ENCODE data around the gene C8G.

Gene C8G

GRCh38 chr9:136947955-136948510 is 3.0 kb downstream of the C8G start:
- no peaks in the 10 kb centered on the region for H3K27me3 ChIP-seq (ENCODE audit: control insufficient read depth in 2 of 2, insufficient read depth in 2 of 2, low read length in 2 of 2)
- peak overlapping the region in 1 of 2 donors; percentile 34 for H3K9ac ChIP-seq (ENCODE audit: low read depth in 1 of 2, low read length in 2 of 2)
- H3K27ac ChIP-seq (ENCODE audit: low read depth in 2 of 2, low read length in 2 of 2): peak overlapping the region; percentile 77 to 95
- H3K4me1 ChIP-seq (ENCODE audit: control insufficient read depth in 2 of 2, insufficient read depth in 2 of 2, low read length in 2 of 2): peaks cover 23 to 31% of the 10 kb centered on the region in 2 donors
- no peaks in the 10 kb centered on the region for H3K9me3 ChIP-seq (ENCODE audit: control insufficient read depth in 2 of 2, low read length in 2 of 2)
- H3K36me3 ChIP-seq (ENCODE audit: control insufficient read depth in 2 of 2, insufficient read depth in 2 of 2, low read length in 2 of 2): no peaks in the 10 kb centered on the region
- no peak overlapping the region for H3K4me3 ChIP-seq (ENCODE audit: low read length in 2 of 2)

GRCh38 chr9:136949239-136949816 is 4.3 kb downstream of the C8G start:
- Histone ChIP-seq H3K4me3 (ENCODE audit: low read length in 2 of 2) (peak overlapping the region; percentile 79 to 95), H3K27ac (ENCODE audit: low read depth in 2 of 2, low read length in 2 of 2) (peak overlapping the region; percentile 95), H3K27me3 (ENCODE audit: control insufficient read depth in 2 of 2, insufficient read depth in 2 of 2, low read length in 2 of 2) (no peaks in the 10 kb centered on the region), H3K9me3 (ENCODE audit: control insufficient read depth in 2 of 2, low read length in 2 of 2) (no peaks in the 10 kb centered on the region), H3K9ac (ENCODE audit: low read depth in 1 of 2, low read length in 2 of 2) (peak overlapping the region; percentile 63 to 96), H3K4me1 (ENCODE audit: control insufficient read depth in 2 of 2, insufficient read depth in 2 of 2, low read length in 2 of 2) (peaks cover 18 to 27% of the 10 kb centered on the region in 2 donors), H3K36me3 (ENCODE audit: control insufficient read depth in 2 of 2, insufficient read depth in 2 of 2, low read length in 2 of 2) (no peaks in the 10 kb centered on the region)

GRCh38 chr9:136949817-136950655 is 5.0 kb downstream of the C8G start:
- no peaks in the 10 kb centered on the region for H3K36me3 ChIP-seq (ENCODE audit: control insufficient read depth in 2 of 2, insufficient read depth in 2 of 2, low read length in 2 of 2)
- peak overlapping the region; percentile 79 to 95 for H3K4me3 ChIP-seq (ENCODE audit: low read length in 2 of 2)
- peak overlapping the region; percentile 95 for H3K27ac ChIP-seq (ENCODE audit: low read depth in 2 of 2, low read length in 2 of 2)
- H3K9me3 ChIP-seq (ENCODE audit: control insufficient read depth in 2 of 2, low read length in 2 of 2): no peaks in the 10 kb centered on the region
- peak overlapping the region; percentile 92 to 96 for H3K9ac ChIP-seq (ENCODE audit: low read depth in 1 of 2, low read length in 2 of 2)
- peaks cover 15 to 23% of the 10 kb centered on the region in 2 donors for H3K4me1 ChIP-seq (ENCODE audit: control insufficient read depth in 2 of 2, insufficient read depth in 2 of 2, low read length in 2 of 2)
- no peaks in the 10 kb centered on the region for H3K27me3 ChIP-seq (ENCODE audit: control insufficient read depth in 2 of 2, insufficient read depth in 2 of 2, low read length in 2 of 2)

- Histone ChIP-seq H3K9ac (ENCODE audit: low read depth in 1 of 2, low read length in 2 of 2) (peak overlapping the region; percentile 92 to 96), H3K9me3 (ENCODE audit: control insufficient read depth in 2 of 2, low read length in 2 of 2) (no peaks in the 10 kb centered on the region), H3K4me3 (ENCODE audit: low read length in 2 of 2) (peak overlapping the region; percentile 79 to 95), H3K27ac (ENCODE audit: low read depth in 2 of 2, low read length in 2 of 2) (peak overlapping the region; percentile 95), H3K4me1 (ENCODE audit: control insufficient read depth in 2 of 2, insufficient read depth in 2 of 2, low read length in 2 of 2) (peaks cover 15 to 21% of the 10 kb centered on the region in 2 donors), H3K27me3 (ENCODE audit: control insufficient read depth in 2 of 2, insufficient read depth in 2 of 2, low read length in 2 of 2) (no peaks in the 10 kb centered on the region), H3K36me3 (ENCODE audit: control insufficient read depth in 2 of 2, insufficient read depth in 2 of 2, low read length in 2 of 2) (no peaks in the 10 kb centered on the region)
Measured at GRCh38 chr9:136950656-136951276, 5.7 kb downstream of the C8G start.

GRCh38 chr9:136951541-136952320 is 6.7 kb downstream of the C8G start, which contains the start of gene LCN12:
Gene LCN12 (plus strand): TSS chr9:136952273. CDS start chr9:136952328, 55 bp downstream.
- no peak within 1 kb of the TSS for H3K27ac ChIP-seq (ENCODE audit: low read depth in 2 of 2, low read length in 2 of 2)
- no peaks in the 10 kb centered on the region for H3K36me3 ChIP-seq (ENCODE audit: control insufficient read depth in 2 of 2, insufficient read depth in 2 of 2, low read length in 2 of 2)
- no peak within 1 kb of the TSS for H3K9ac ChIP-seq (ENCODE audit: low read depth in 1 of 2, low read length in 2 of 2)
- H3K9me3 ChIP-seq (ENCODE audit: control insufficient read depth in 2 of 2, low read length in 2 of 2): no peaks in the 10 kb centered on the region
- H3K4me1 ChIP-seq (ENCODE audit: control insufficient read depth in 2 of 2, insufficient read depth in 2 of 2, low read length in 2 of 2): peaks cover 15 to 21% of the 10 kb centered on the region in 2 donors
- no peak within 1 kb of the TSS for H3K4me3 ChIP-seq (ENCODE audit: low read length in 2 of 2)
- no peaks in the 10 kb centered on the region for H3K27me3 ChIP-seq (ENCODE audit: control insufficient read depth in 2 of 2, insufficient read depth in 2 of 2, low read length in 2 of 2)

- peaks cover 15 to 21% of the 10 kb centered on the region in 2 donors for H3K4me1 ChIP-seq (ENCODE audit: control insufficient read depth in 2 of 2, insufficient read depth in 2 of 2, low read length in 2 of 2)
- no peaks in the 10 kb centered on the region for H3K9me3 ChIP-seq (ENCODE audit: control insufficient read depth in 2 of 2, low read length in 2 of 2)
- no peak overlapping the region for H3K27ac ChIP-seq (ENCODE audit: low read depth in 2 of 2, low read length in 2 of 2)
Measured at GRCh38 chr9:136952321-136952850, 7.3 kb downstream of the C8G start.

GRCh38 chr9:136952876-136953770 is 8.1 kb downstream of the C8G start:
- Histone ChIP-seq H3K9ac (ENCODE audit: low read depth in 1 of 2, low read length in 2 of 2) (no peak overlapping the region), H3K9me3 (ENCODE audit: control insufficient read depth in 2 of 2, low read length in 2 of 2) (no peaks in the 10 kb centered on the region), H3K36me3 (ENCODE audit: control insufficient read depth in 2 of 2, insufficient read depth in 2 of 2, low read length in 2 of 2) (no peaks in the 10 kb centered on the region), H3K4me1 (ENCODE audit: control insufficient read depth in 2 of 2, insufficient read depth in 2 of 2, low read length in 2 of 2) (peaks cover 9 to 14% of the 10 kb centered on the region in 2 donors), H3K4me3 (ENCODE audit: low read length in 2 of 2) (no peak overlapping the region), H3K27me3 (ENCODE audit: control insufficient read depth in 2 of 2, insufficient read depth in 2 of 2, low read length in 2 of 2) (no peaks in the 10 kb centered on the region), H3K27ac (ENCODE audit: low read depth in 2 of 2, low read length in 2 of 2) (no peak overlapping the region)

More at GRCh38 chr9:136952321-136952850, 7.3 kb downstream of the C8G start:
- H3K4me3 ChIP-seq (ENCODE audit: low read length in 2 of 2): no peak overlapping the region
- H3K9ac ChIP-seq (ENCODE audit: low read depth in 1 of 2, low read length in 2 of 2): no peak overlapping the region
- no peaks in the 10 kb centered on the region for H3K27me3 ChIP-seq (ENCODE audit: control insufficient read depth in 2 of 2, insufficient read depth in 2 of 2, low read length in 2 of 2)
- no peaks in the 10 kb centered on the region for H3K36me3 ChIP-seq (ENCODE audit: control insufficient read depth in 2 of 2, insufficient read depth in 2 of 2, low read length in 2 of 2)

- H3K9ac ChIP-seq (ENCODE audit: low read depth in 1 of 2, low read length in 2 of 2): no peak overlapping the region
- no peaks in the 10 kb centered on the region for H3K9me3 ChIP-seq (ENCODE audit: control insufficient read depth in 2 of 2, low read length in 2 of 2)
- no peaks in the 10 kb centered on the region for H3K36me3 ChIP-seq (ENCODE audit: control insufficient read depth in 2 of 2, insufficient read depth in 2 of 2, low read length in 2 of 2)
- H3K27me3 ChIP-seq (ENCODE audit: control insufficient read depth in 2 of 2, insufficient read depth in 2 of 2, low read length in 2 of 2): no peaks in the 10 kb centered on the region
- H3K27ac ChIP-seq (ENCODE audit: low read depth in 2 of 2, low read length in 2 of 2): no peak overlapping the region
- H3K4me1 ChIP-seq (ENCODE audit: control insufficient read depth in 2 of 2, insufficient read depth in 2 of 2, low read length in 2 of 2): peaks cover 8 to 12% of the 10 kb centered on the region in 2 donors
- H3K4me3 ChIP-seq (ENCODE audit: low read length in 2 of 2): no peak overlapping the region
Measured at GRCh38 chr9:136953771-136954269, 8.8 kb downstream of the C8G start.
